GM12878 (cell line): ENCODE results near the gene KLHL35. TPM values are rescaled to one million over a fixed set of nuclear protein-coding genes. Genes with fewer than 3 reads are reported as not detected.

Experiments used
- ATAC-seq: fragments of 200-7000 bp; cut with Tn5 transposase; 3 replicates; pipeline ENCODE4 v1.9.1; 2020; ENCODE audit warnings: mild to moderate bottlenecking, moderate library complexity
- BruUV-seq: library from RNA; stranded (reverse); fragments of 400-500 nt; replicated peaks from 2 replicates; lab custom pipeline; 2021; lab: Mats Ljungman, UMichigan
- CTCF ChIA-PET: fragments of 300-600 bp; sonication (Branson Sonifier 250); formaldehyde crosslinking; extraction: SDS; loops from one replicate; lab custom pipeline; 2021; ENCODE audit warnings: inconsistent platforms; lab: Yijun Ruan, JAX
- POLR2A ChIA-PET: fragments of 350-600 bp; formaldehyde crosslinking; extraction: SDS; loops from one replicate; lab custom pipeline; 2021; ENCODE audit warnings: inconsistent platforms; lab: Charles Lee
- RAD21 ChIA-PET: fragments of 300-600 bp; sonication (Branson Sonifier 250); formaldehyde crosslinking; loops from one replicate; lab custom pipeline; 2023; ENCODE audit warnings: antibody characterized with exemption; ENCODE audit not compliant: unreplicated experiment; lab: Charles Lee
- SMC1A ChIA-PET: fragments of 300-600 bp; sonication (Branson Sonifier 250); formaldehyde crosslinking; loops from one replicate; lab custom pipeline; 2023; ENCODE audit not compliant: unreplicated experiment, uncharacterized antibody; lab: Charles Lee
- DNase-seq: peaks from one replicate; pipeline ENCODE4 v3.0.0-alpha.2; 2011; ENCODE audit warnings: low read depth, low spot score
- FAIRE-seq: peaks from 3 replicates; lab custom pipeline; 2011; peaks lifted over from hg19 to GRCh38; lab: Jason Lieb, UNC
- H2AFZ ChIP-seq: 2 replicates; pipeline ENCODE4 v1.6.0; 2011; ENCODE audit warnings: low read depth, low read length, control low read depth; ENCODE audit not compliant: control insufficient read depth
- H3K27ac ChIP-seq: 2 replicates; pipeline ENCODE4 v1.5.1; 2011; ENCODE audit warnings: control low read depth; ENCODE audit not compliant: control insufficient read depth, insufficient read depth
- H3K27me3 ChIP-seq, 2 experiments: replicated peaks in 1 of 2; 2 replicates each; pipeline versions ENCODE4 v1.6.0 to v1.6.1; 2011; ENCODE audit warnings: low read length in 1 of 2; ENCODE audit not compliant: control insufficient read depth in 2 of 2, insufficient read depth in 2 of 2
- H3K36me3 ChIP-seq, 2 experiments: 2 replicates each; pipeline ENCODE4 v1.5.1; 2011; ENCODE audit warnings: low read length in 1 of 2; ENCODE audit not compliant: control insufficient read depth in 2 of 2, insufficient read depth in 2 of 2
- H3K4me1 ChIP-seq: 2 replicates; pipeline ENCODE4 v1.6.1; 2011; ENCODE audit warnings: mild to moderate bottlenecking, low read length, moderate library complexity, mixed read lengths; ENCODE audit not compliant: control insufficient read depth, insufficient read depth
- H3K4me2 ChIP-seq: 2 replicates; pipeline ENCODE4 v1.6.0; 2011; ENCODE audit warnings: control low read depth; ENCODE audit not compliant: control insufficient read depth, insufficient read depth
- H3K4me3 ChIP-seq: fragments of 200-600 bp; sonication (generic); 2 replicates; pipeline ENCODE4 v1.5.1; 2016
- H3K79me2 ChIP-seq: 2 replicates; pipeline ENCODE4 v1.6.0; 2011; ENCODE audit warnings: low read length; ENCODE audit not compliant: control insufficient read depth, insufficient read depth
- H3K9ac ChIP-seq: 2 replicates; pipeline ENCODE4 v1.8.0; 2011; ENCODE audit warnings: low read length, control low read depth, mixed read lengths; ENCODE audit not compliant: control insufficient read depth, insufficient read depth
- H3K9me3 ChIP-seq: replicated peaks from 3 replicates; pipeline ENCODE4 v1.5.1; 2011; ENCODE audit warnings: mild to moderate bottlenecking, low read length; ENCODE audit not compliant: control insufficient read depth, insufficient read depth
- H4K20me1 ChIP-seq: 2 replicates; pipeline ENCODE4 v1.6.0; 2011; ENCODE audit not compliant: control insufficient read depth, insufficient read depth
- CHD1 ChIP-seq: IDR thresholded peaks from 2 replicates; pipeline ENCODE4 v1.6.1; 2012; ENCODE audit warnings: low read depth, low read length, improper control_type of control experiment
- EZH2 ChIP-seq: IDR thresholded peaks from 2 replicates; pipeline ENCODE4 v1.6.1; 2012; ENCODE audit warnings: low read depth, mild to moderate bottlenecking, control low read depth, inconsistent platforms, low read length, borderline replicate concordance; ENCODE audit not compliant: control insufficient read depth
- FOXK2 ChIP-seq: fragments of 450-650 bp; IDR thresholded peaks from 2 replicates; pipeline ENCODE4 v1.6.1; 2017; ENCODE audit warnings: mild to moderate bottlenecking, moderate library complexity
- PML ChIP-seq: IDR thresholded peaks from 2 replicates; pipeline ENCODE4 v1.6.1; 2012; ENCODE audit warnings: low read length, inconsistent platforms
- ZNF274 ChIP-seq: IDR thresholded peaks from one replicate; pipeline ENCODE4 v1.8.0; 2011; ENCODE audit not compliant: insufficient read length, insufficient read depth
- WGBS: methylation state at CpG from one replicate; pipeline ENCODE4 v1.1.6; 2016; ENCODE audit warnings: low lambda C conversion rate; ENCODE audit not compliant: insufficient replicate concordance, insufficient coverage; ENCODE audit errors: missing lambda C conversion rate; 5-methylcytosine and 5-hydroxymethylcytosine counted together
- in situ Hi-C: fragments of 300-500 bp; cut with MboI; formaldehyde crosslinking; loops from 9 replicates; pipeline ENCODE4 v1.14.3; 2018; ENCODE audit warnings: mixed read lengths
- intact Hi-C: fragments of 100-400 bp; cut with micrococcal nuclease; formaldehyde crosslinking; loops from one replicate; pipeline ENCODE4 v1.14.2; 2022; ENCODE audit not compliant: unreplicated experiment
- polyA plus RNA-seq, 11 experiments: library from polyadenylated mRNA; depleted of rRNA in 4 of 11; unstranded in 6 of 11; stranded (reverse) in 5 of 11; fragments of >200 nt; fragmentation: Nextera tagmentation in 4 of 11; fragmentation: Illumina TruSeq in 1 of 11; extraction: Ambion mirVana in 4 of 11; extraction: Trizol in 1 of 11; gene quantifications; 1 replicate in 1 of 11; 2 replicates in 10 of 11; pipeline versions ENCODE4 v1.2.1 to v1.2.3, GENCODE V29; 2011 to 2016; ENCODE audit warnings: inconsistent platforms in 2 of 11, missing spikeins in 2 of 11, low read depth in 1 of 11
- total RNA-seq, 4 experiments: library from RNA; depleted of rRNA in 3 of 4; stranded (reverse); fragments of >200 nt in 3 of 4; fragmentation: Illumina TruSeq in 1 of 4; extraction: Trizol in 1 of 4; gene quantifications; 2 replicates each; pipeline versions ENCODE4 v1.2.1 to v1.2.3, GENCODE V29; 2013 to 2021
- TF ChIP-seq, protein P1 (sequence below): IDR thresholded peaks from 2 replicates; pipeline ENCODE4 v1.6.1; 2012; ENCODE audit warnings: mild to moderate bottlenecking, low read depth, low read length

The KLHL35 gene
- total and polyA plus RNA-seq, 10 of the 15 experiments (the other 5 are each of a cell fraction or from before 2014, with no cell fraction given), result 0.04 to 0.34 (median 0.13) TPM; not detected in 1

DNA sequence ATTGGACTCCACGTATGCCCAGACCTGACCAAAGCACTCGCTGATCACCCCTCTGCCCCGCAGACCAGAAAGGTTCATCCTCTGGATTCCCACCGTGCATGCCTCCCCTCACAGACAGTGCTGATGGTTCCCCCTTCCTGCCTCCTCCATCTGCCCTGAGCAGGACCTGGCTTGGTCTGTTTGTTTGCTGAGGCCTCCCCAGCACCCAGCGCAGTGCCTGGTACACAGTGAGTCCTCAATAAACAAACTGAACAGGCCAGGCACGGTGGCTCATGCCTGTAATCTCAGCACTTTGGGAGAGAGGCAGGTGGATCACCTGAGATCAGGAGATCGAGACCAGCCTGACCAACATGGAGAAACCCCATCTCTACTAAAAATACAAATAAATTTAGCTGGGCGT is 57.4 kb downstream of the KLHL35 start:
- 47% methylated on average over 8 of the region's 8 CpGs for WGBS
- CTCF ChIA-PET, result interaction anchor here (0.5 to 17.1 kb wide), 4 partner anchors 9 to 1693 kb away, joined by 3 to 406 read pairs (median 7); no protein-coding TSS in a partner anchor

More for the DNA sequence above, 57.4 kb downstream of the KLHL35 start:
- ATAC-seq (no peak), FAIRE-seq (no peak), DNase-seq (no peak)
- Histone ChIP-seq H3K9me3 (no peaks in the 10 kb centered on the region), H3K36me3 (no peaks in the 10 kb centered on the region), H3K27ac (no peak overlapping the region), H3K27me3 (no peaks in the 10 kb centered on the region; a peak in 1 of 4 replicates), H2AFZ (no peak overlapping the region), H3K4me2 (no peak overlapping the region), H3K9ac (no peak overlapping the region), H3K79me2 (no peaks in the 10 kb centered on the region), H3K4me1 (no peaks in the 10 kb centered on the region), H3K4me3 (no peak overlapping the region), H4K20me1 (no peaks in the 10 kb centered on the region)
- RAD21 ChIA-PET, result interaction anchor here (0.7 to 1.1 kb wide), 2 partner anchors 36 to 50 kb away, joined by 3 read pairs; no protein-coding TSS in a partner anchor
- SMC1A ChIA-PET, result interaction anchor here (1.3 to 1.9 kb wide), 2 partner anchors 35 to 96 kb away, joined by 3 to 8 read pairs; no protein-coding TSS in a partner anchor
- intact Hi-C loops, result no loop called here
- POLR2A ChIA-PET, result no interaction called here
- no peak for TF ChIP-seq PML
- TF ChIP-seq ZNF274, result no peak
- TF ChIP-seq CHD1, result no peak
- TF ChIP-seq, protein P1, sequence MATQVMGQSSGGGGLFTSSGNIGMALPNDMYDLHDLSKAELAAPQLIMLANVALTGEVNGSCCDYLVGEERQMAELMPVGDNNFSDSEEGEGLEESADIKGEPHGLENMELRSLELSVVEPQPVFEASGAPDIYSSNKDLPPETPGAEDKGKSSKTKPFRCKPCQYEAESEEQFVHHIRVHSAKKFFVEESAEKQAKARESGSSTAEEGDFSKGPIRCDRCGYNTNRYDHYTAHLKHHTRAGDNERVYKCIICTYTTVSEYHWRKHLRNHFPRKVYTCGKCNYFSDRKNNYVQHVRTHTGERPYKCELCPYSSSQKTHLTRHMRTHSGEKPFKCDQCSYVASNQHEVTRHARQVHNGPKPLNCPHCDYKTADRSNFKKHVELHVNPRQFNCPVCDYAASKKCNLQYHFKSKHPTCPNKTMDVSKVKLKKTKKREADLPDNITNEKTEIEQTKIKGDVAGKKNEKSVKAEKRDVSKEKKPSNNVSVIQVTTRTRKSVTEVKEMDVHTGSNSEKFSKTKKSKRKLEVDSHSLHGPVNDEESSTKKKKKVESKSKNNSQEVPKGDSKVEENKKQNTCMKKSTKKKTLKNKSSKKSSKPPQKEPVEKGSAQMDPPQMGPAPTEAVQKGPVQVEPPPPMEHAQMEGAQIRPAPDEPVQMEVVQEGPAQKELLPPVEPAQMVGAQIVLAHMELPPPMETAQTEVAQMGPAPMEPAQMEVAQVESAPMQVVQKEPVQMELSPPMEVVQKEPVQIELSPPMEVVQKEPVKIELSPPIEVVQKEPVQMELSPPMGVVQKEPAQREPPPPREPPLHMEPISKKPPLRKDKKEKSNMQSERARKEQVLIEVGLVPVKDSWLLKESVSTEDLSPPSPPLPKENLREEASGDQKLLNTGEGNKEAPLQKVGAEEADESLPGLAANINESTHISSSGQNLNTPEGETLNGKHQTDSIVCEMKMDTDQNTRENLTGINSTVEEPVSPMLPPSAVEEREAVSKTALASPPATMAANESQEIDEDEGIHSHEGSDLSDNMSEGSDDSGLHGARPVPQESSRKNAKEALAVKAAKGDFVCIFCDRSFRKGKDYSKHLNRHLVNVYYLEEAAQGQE, result no peak
- TF ChIP-seq FOXK2, result no peak
- no peak for TF ChIP-seq EZH2
- in situ Hi-C loops, result no loop called here
- BruUV-seq, result no TSS peak
